Suprapubic skin (tissue), 4 donors: ENCODE data around the gene PABPN1L.

ENCODE experiments used
- CTCF ChIP-seq, 2 donors: fragments of 200-600 bp in 1 of 2; fragments of 450-650 bp in 1 of 2; sonication (generic) in 1 of 2; IDR thresholded peaks; one replicate each; pipeline ENCODE4 v1.5.1; 2016 to 2019; ENCODE audit warnings: antibody characterized with exemption in 2 of 2, mild to moderate bottlenecking in 1 of 2, moderate library complexity in 1 of 2
- EP300 ChIP-seq: sonication (generic); formaldehyde crosslinking; IDR thresholded peaks from one replicate; pipeline ENCODE4 v1.6.1; 2017; ENCODE audit warnings: antibody characterized with exemption
- POLR2A ChIP-seq, 2 donors: fragments of 450-650 bp; IDR thresholded peaks; one replicate each; pipeline ENCODE4 v1.6.1; 2017; ENCODE audit warnings: antibody characterized with exemption in 2 of 2, mild to moderate bottlenecking in 2 of 2, moderate library complexity in 2 of 2
- POLR2AphosphoS5 ChIP-seq, 3 donors: sonication (generic); formaldehyde crosslinking; IDR thresholded peaks; one replicate each; pipeline ENCODE4 v1.6.1; 2017; ENCODE audit warnings: antibody characterized with exemption in 3 of 3

GRCh38 chr16:88874938-88875599 lies 8.6 kb upstream of the PABPN1L start:
- TF ChIP-seq POLR2AphosphoS5 (IDR thresholded peaks at IDR 0.05) (no peak), POLR2A (IDR thresholded peaks at IDR 0.05) (no peak), CTCF (IDR thresholded peaks at IDR 0.05) (no peak), EP300 (no peak)
